DMS53 treated with DMSO at 0.1 percent for 48 hours (cell line): ENCODE data around the gene PLXNA1.

ENCODE experiments used
- DNase-seq: peaks from one replicate; lab custom pipeline; 2025; ENCODE audit not compliant: unreplicated experiment; lab: John Stamatoyannopoulos, UW

Gene PLXNA1

GRCh38 chr3:126967386-126967785 lies 15.5 kb upstream of the PLXNA1 start:
- DNase-seq = no peak

GRCh38 chr3:126968391-126969390 lies 14.2 kb upstream of the PLXNA1 start:
- no peak for DNase-seq

- no peak for DNase-seq
These were observed 13.3 kb upstream of the PLXNA1 start for GRCh38 chr3:126969586-126969985.

- no peak for DNase-seq
These were observed 12.8 kb upstream of the PLXNA1 start for GRCh38 chr3:126970101-126970500.

- no peak for DNase-seq
These were observed 12.0 kb upstream of the PLXNA1 start for GRCh38 chr3:126970921-126971320.

- DNase-seq = no peak
These were observed 11.0 kb upstream of the PLXNA1 start for GRCh38 chr3:126971891-126972351.

- DNase-seq = no peak
These were observed 10.0 kb upstream of the PLXNA1 start for GRCh38 chr3:126972866-126973265.

GRCh38 chr3:126973814-126974213 lies 9.1 kb upstream of the PLXNA1 start:
- no peak for DNase-seq

GRCh38 chr3:126974756-126975155 lies 8.2 kb upstream of the PLXNA1 start:
- no peak for DNase-seq

- no peak for DNase-seq
These were observed 6.0 kb upstream of the PLXNA1 start for GRCh38 chr3:126976906-126977305.

- DNase-seq = no peak
These were observed 5.1 kb upstream of the PLXNA1 start for GRCh38 chr3:126977821-126978220.

- no peak for DNase-seq
These were observed 4.6 kb upstream of the PLXNA1 start for GRCh38 chr3:126978291-126978690.

- no peak for DNase-seq
These were observed 3.8 kb upstream of the PLXNA1 start for GRCh38 chr3:126979046-126979628.

- no peak for DNase-seq
These were observed 2.6 kb upstream of the PLXNA1 start for GRCh38 chr3:126980266-126980811.

GRCh38 chr3:126982126-126982470 lies 817 bp upstream of the PLXNA1 start:
- no peak for DNase-seq

GRCh38 chr3:126983276-126983652 lies 349 bp downstream of the PLXNA1 start:
- no peak for DNase-seq

GRCh38 chr3:126983653-126984390 lies 907 bp downstream of the PLXNA1 start:
- DNase-seq = no peak

GRCh38 chr3:126984391-126985131 lies 1.6 kb downstream of the PLXNA1 start:
- DNase-seq = no peak

GRCh38 chr3:126985132-126985985 lies 2.4 kb downstream of the PLXNA1 start:
- DNase-seq = no peak

- DNase-seq = no peak
These were observed 3.1 kb downstream of the PLXNA1 start for GRCh38 chr3:126986001-126986400.
